Cardiac fibroblast (primary cell): Measurements from ENCODE around the gene AGBL2.
"Not testable (repeated sequence)": the region's sequence is repeated elsewhere in the genome, so short reads cannot be mapped to it uniquely, and the experiment has no call there.

Source experiments
- DNase-seq, 2 donors: peaks; one replicate each; pipeline versions ENCODE4 v3.0.0 to v3.0.0-alpha.2; 2010; ENCODE audit warnings: low read depth in 2 of 2
- H3K4me3 ChIP-seq, 2 donors: replicated peaks in 1 of 2; 1 replicate in 1 of 2; 2 replicates in 1 of 2; pipeline ENCODE4 v1.5.1; 2011; ENCODE audit warnings: low read depth in 2 of 2, low read length in 2 of 2, mild to moderate bottlenecking in 2 of 2, moderate library complexity in 1 of 2
- TF ChIP-seq, protein P1 (sequence below): IDR thresholded peaks from one replicate; pipeline ENCODE4 v1.5.1; 2011; ENCODE audit warnings: low read depth, mild to moderate bottlenecking, low read length, inconsistent platforms

AGBL2 gene, protein sequence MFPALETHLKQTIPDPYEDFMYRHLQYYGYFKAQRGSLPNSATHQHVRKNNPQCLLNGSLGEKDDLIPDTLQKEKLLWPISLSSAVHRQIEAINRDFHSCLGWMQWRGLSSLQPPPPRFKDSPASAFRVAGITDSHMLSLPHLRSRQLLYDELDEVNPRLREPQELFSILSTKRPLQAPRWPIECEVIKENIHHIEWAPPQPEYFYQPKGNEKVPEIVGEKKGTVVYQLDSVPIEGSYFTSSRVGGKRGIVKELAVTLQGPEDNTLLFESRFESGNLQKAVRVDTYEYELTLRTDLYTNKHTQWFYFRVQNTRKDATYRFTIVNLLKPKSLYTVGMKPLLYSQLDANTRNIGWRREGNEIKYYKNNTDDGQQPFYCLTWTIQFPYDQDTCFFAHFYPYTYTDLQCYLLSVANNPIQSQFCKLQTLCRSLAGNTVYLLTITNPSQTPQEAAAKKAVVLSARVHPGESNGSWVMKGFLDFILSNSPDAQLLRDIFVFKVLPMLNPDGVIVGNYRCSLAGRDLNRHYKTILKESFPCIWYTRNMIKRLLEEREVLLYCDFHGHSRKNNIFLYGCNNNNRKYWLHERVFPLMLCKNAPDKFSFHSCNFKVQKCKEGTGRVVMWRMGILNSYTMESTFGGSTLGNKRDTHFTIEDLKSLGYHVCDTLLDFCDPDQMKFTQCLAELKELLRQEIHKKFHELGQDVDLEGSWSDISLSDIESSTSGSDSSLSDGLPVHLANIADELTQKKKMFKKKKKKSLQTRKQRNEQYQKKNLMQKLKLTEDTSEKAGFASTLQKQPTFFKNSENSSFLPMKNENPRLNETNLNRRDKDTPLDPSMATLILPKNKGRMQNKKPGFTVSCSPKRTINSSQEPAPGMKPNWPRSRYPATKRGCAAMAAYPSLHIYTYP

DNA sequence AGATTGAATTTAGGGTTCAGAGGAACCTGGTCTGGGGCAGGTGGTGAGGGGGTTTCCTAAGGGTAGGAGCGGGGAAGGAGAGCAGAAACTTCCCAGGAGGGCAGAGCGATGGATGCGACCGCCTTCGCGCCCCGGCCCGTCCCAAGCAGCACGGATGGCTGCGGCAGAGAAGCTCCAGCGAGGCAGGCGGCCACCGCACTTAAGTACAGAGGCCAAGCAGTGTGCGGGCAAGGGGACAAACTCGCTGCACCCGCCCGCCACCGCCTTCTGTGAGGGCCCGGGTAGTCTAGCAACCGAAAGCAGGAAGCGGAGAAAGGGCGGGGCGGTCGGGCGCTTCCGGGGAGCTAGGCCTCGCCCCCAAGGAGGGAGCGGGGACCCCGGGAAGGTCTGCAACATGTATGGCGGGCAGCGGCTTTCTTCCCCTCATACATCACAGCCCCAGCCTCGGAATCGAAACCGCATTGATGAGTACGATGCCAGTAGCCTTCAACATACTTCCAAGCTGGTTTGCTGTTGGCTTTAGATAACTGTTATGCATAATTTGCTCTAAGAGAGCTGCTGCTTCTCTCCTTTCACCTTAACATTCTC, at the start of gene AGBL2:
AGBL2 (minus strand) TSS at position 288 of the 588 bp plus-strand sequence. CDS start 719 bp downstream, outside the sequence.
- TF ChIP-seq, protein P1, sequence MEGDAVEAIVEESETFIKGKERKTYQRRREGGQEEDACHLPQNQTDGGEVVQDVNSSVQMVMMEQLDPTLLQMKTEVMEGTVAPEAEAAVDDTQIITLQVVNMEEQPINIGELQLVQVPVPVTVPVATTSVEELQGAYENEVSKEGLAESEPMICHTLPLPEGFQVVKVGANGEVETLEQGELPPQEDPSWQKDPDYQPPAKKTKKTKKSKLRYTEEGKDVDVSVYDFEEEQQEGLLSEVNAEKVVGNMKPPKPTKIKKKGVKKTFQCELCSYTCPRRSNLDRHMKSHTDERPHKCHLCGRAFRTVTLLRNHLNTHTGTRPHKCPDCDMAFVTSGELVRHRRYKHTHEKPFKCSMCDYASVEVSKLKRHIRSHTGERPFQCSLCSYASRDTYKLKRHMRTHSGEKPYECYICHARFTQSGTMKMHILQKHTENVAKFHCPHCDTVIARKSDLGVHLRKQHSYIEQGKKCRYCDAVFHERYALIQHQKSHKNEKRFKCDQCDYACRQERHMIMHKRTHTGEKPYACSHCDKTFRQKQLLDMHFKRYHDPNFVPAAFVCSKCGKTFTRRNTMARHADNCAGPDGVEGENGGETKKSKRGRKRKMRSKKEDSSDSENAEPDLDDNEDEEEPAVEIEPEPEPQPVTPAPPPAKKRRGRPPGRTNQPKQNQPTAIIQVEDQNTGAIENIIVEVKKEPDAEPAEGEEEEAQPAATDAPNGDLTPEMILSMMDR, result no peak
- peak; percentile 61 to 65 for DNase-seq
- peak within 1 kb of the TSS; percentile 84 to 86 for H3K4me3 ChIP-seq

DNA sequence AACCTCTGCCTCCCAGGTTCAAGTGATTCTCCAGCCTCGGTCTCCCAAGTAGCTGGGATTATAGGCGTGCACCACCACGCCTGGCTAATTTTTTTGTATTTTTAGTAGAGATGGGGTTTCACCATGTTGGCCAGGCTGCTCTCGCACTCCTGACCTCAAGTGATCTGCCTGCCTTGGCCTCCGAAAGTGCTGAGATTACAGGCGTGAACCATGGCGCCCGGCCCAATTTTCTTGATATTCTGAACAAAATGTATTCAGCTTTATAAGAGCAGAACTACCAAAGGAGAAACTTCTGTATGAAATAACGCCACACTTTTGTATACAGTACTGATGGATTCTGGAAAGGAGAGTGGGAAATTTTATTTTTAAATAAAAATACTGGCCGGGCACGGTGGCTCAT, 44.1 kb upstream of the AGBL2 start:
- H3K4me3 ChIP-seq, DNase-seq: not testable (repeated sequence)

DNA sequence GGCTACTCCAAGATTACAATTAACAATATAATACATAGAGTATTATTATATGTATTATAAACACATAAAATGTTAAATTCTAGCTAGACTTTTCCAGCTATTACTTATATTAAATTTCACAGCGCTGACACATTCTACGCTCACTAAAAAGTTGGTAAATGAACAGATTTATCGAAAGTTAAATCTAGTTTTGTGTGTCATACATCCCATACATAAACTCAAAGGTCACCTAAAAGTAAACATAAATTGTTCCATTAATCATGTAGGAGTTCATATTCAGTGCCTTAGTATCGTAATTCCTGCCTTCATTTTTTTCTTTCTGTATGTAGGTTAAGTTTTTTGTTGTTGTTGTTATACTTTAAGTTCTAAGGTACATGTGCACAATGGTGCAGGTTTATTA, 41.0 kb upstream of the AGBL2 start:
- H3K4me3 ChIP-seq, result no peak overlapping the region
- DNase-seq, result no peak
- TF ChIP-seq, protein P1, result no peak

DNA sequence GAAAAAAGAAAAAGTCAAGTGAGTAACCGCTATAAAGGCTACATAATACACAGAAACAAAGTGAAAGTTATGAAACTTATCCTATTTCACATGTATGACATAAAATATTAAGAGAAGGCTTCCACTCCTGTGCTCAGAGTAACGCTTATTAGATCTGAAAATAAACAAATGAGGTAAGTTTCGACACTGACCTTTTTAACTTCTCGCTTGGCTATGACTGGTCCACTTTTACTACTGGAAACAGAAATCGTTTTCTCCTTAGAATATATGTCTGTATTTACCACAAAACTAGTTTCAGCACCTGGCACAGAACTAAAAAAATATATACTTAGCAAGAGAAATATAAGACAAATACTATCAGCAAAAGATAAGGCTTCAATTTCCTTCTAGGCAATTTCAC, 35.6 kb upstream of the AGBL2 start:
- no peak for DNase-seq
- TF ChIP-seq, protein P1, result no peak
- H3K4me3 ChIP-seq, result no peak overlapping the region

DNA sequence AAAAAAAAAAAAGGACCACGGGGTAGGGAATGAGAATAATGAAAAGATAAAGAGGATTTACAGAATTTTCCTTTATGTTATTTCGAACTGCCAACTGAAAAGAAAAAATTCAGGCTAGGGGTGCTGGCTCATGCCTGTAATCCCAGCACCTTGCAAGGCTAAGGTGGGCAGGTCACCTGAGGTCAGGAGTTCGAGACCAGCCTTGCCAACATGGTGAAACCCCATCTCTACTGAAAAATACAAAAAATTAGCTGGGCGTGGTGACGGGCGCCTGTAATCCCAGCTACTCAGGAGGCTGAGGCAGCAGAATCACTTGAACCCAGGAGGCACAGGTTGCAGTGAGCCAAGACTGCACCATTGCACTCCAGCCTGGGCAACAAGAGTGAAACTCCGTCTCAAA, 27.3 kb upstream of the AGBL2 start:
- H3K4me3 ChIP-seq, DNase-seq: not testable (repeated sequence)

DNA sequence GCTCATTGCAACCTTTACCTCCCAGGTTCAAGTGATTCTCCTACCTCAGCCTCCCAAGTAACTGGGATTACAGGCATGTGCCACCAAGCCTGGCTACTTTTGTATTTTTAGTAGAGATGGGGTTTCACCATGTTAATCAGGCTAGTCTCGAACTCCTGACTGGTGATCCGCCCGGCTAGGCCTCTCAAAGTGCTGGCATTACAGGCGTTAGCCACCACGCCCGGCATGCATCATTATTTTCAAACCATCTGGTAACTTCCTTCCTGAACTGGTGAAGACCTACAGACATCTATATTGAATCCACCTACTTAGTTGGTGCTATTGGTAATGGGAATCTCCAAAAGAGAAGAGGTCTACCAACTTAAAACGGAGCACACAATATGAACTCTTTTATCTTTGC, 22.6 kb upstream of the AGBL2 start:
- not testable (repeated sequence) for DNase-seq, H3K4me3 ChIP-seq

DNA sequence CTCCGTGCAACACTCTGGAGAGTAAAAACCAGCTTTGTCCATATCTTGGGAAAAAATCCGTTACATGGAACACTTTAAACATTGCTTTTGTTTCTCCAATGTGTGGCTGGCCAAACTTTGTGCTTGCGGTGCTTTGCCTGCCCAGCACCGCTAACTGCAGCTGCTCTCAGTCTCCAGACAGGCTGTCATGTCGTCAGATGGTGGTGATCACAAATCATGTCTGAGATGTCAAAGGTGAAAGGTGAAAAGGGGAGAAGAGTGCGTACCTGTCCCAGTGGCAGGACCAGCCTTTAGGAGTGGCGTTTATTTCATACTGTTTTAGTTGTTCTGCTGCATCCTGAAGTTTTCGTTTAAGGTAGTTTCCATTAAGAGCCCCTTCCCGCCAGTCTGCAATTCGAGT, 17.1 kb upstream of the AGBL2 start:
- TF ChIP-seq, protein P1, result no peak
- no peak for DNase-seq
- H3K4me3 ChIP-seq, result no peak overlapping the region

DNA sequence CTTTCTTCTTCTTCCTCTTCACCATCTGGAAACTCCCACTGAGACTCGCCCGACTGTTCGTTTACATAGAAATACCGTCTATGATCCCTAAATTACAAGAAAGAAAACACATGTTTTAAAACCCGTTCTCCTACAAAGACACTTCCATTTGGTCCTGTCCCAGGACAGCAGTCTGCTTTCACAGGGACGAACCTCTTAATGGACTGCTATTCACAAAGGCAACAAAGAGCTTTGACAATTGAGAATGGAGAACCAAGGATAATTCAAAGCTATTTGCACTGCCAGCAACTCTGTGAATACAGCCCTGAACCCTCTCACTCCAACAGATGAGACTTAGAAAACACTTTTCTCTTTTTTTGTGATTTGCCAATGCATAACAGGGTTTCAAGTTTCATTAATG, 16.3 kb upstream of the AGBL2 start:
- no peak overlapping the region for H3K4me3 ChIP-seq
- TF ChIP-seq, protein P1, result no peak
- DNase-seq, result no peak
